HG02870 (cell line): Measurements from ENCODE around the gene CTH.
"Not testable (repeated sequence)": the region's sequence is repeated elsewhere in the genome, so short reads cannot be mapped to it uniquely, and the experiment has no call there.

Experiments used
- ATAC-seq: cut with Tn5 transposase; IDR thresholded peaks from one replicate; pipeline ENCODE4 v1.9.1; 2021; ENCODE audit warnings: mild to moderate bottlenecking, moderate library complexity; ENCODE audit not compliant: unreplicated experiment

CTH gene

GRCh38 chr1:70410604-70411359 lies at the start of gene CTH:
TSS of gene CTH (plus strand) at chr1:70411268. CDS start at chr1:70411416, 148 bp downstream.
- peak; percentile 90 for ATAC-seq

GRCh38 chr1:70361727-70362398 lies 49.2 kb upstream of the CTH start:
- ATAC-seq = no peak

DNA sequence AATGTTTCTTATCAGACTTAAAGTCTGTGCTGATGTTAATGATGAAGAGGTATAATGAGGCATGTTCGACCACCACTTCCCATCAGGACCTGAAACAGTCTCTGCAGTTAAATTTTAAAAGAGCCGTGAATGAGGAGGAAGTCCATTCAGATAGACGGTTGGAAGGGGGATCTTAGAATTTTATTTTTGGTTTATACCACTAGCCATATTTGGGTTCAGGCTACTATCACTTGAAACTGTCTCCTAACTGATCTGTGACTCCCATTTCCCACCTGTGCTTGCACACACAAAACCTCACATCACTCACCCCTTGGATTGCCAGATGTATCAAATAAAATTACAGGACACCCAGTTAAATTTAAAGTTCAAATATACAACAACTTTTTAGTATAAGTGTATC lies 46.6 kb upstream of the CTH start:
- no peak for ATAC-seq

DNA sequence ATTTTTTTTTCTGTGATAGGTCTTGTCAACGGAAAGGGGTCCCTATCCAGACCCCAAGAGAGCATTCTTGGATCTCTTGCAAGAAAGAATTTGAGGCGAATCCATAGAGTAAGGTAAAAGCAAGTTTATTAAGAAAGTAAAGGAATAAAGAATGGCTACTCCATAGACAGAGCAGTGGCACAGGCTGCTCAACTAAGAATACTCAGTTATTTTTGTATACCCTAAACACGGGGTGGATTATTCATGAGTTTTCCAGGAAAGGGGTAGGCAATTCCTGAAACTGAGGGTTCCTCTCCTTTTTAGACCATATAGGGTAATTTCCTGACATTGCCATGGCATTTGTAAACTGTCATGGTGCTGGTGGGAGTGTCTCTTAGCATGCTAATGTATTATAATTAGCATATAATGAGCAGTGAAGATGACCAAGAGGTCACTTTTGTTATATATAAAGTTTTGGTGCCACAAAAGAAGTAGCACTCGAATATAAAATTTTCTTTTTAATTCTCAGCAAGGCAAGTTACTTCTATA lies 44.6 kb upstream of the CTH start:
- not testable (repeated sequence) for ATAC-seq

- not testable (repeated sequence) for ATAC-seq
These were observed 44.1 kb upstream of the CTH start for GRCh38 chr1:70366997-70367396.

DNA sequence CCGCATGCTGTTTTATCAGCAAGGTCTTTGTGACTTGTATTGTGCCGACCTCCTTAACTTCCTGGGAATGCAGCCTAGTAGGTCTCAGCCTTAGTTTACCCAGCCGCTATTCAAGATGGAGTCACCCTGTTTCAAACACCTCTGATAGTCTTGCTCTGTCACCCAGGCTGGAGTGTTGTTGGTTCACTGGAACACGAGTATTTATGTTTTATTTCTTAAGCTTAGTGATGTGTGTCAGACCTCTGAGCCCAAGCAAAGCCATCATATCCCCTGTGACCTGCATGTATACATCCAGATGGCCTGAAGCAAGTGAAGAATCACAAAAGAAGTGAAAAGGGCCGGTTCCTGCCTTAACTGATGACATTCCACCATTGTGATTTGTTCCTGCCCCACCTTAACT lies 43.7 kb upstream of the CTH start:
- ATAC-seq = not testable (repeated sequence)

DNA sequence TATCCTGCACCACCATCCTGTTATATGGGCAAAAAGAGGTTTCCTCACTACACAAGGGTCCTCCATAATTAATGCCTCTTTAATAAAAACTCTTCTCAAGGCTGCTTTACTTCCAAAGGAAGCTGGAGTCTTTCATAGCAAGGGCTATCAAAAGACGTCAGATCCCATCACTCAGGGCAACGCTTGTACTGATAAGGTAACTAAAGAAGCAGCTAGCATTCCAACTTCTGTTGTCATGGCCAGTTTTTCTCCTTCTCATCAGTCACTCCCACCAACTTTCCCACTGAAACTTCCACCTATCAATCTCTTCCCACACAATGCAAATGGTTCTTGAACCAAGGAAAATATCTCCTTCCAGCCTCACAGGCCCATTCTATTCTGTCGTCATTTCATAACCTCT lies 39.5 kb upstream of the CTH start:
- ATAC-seq = not testable (repeated sequence)

GRCh38 chr1:70372426-70372825 lies 38.6 kb upstream of the CTH start:
- ATAC-seq = no peak

DNA sequence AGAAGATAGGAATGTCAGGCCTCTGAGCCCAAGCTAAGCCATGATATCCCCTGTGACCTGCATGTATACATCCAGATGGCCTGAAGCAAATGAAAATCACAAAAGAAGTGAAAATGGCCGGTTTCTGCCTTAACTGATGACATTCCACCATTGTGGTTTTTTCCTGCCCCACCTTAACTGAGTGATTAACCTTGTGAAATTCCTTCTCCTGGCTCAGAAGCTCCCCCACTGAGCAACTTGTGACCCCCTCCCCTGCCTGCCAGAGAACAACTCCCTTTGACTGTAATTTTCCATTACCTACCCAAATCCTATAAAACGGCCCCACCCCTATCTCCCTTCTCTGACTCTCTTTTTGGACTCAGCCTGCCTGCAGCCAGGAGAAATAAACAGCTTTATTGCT lies 37.5 kb upstream of the CTH start:
- ATAC-seq = not testable (repeated sequence)

GRCh38 chr1:70376196-70376595 lies 34.9 kb upstream of the CTH start:
- ATAC-seq = no peak

DNA sequence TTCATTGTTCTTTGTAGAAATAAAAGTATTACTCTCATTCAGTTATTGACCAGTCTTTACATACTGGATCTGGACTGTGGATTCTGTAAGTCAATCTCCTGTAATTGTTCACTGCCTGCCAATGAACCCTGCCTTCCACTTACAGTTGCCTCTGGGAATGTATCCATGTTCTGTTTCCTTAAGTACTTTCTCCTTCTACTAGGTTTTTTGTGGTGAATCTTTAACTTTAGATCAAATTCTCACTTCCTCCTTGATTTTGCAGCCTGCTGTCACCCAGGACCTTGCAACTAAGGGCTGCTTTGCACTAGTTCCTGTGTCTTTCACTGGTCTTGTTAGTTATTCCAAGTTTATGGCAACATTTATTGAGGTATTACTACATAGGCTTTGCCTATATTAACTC lies 28.4 kb upstream of the CTH start:
- peak; percentile 79 for ATAC-seq

DNA sequence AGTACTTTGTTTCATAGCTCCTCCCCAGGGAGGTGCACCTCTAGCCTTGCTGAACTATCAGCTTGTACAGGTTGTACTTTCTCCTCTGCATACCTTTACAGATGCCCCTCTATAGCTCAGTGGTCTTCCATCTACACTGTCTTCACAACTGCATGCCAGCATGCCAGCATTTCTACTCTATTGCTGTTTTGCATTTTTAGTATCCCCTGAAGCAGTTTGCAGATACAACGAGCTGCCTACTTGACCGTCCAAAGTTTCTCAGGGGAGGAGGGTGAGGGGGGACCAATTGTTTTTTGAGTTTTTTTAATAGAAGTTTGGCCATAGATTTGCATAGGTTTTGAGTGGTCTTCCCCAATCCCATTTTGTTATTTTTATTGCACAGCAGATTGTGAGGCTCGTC lies 27.6 kb upstream of the CTH start:
- ATAC-seq = no peak

- ATAC-seq = no peak
These were observed 26.5 kb upstream of the CTH start for GRCh38 chr1:70384542-70384941.

DNA sequence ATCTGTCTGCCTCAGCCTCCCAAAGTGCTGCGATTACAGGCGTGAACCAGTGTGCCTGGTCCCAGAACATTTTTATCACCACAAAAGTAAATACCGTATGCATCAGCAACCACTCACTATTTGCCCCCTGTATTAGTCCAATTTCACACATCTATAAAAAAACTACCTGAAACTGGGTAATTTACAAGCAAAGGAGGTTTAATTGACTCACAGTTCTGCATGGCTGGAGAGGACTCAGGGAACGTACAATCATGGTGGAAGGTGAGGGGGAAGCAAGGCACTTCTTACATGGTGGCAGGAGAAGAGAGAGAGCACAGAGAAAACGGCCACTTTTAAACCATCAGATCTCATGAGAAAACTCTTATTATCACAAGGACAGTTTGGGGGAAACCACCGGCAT lies 25.6 kb upstream of the CTH start:
- no peak for ATAC-seq

DNA sequence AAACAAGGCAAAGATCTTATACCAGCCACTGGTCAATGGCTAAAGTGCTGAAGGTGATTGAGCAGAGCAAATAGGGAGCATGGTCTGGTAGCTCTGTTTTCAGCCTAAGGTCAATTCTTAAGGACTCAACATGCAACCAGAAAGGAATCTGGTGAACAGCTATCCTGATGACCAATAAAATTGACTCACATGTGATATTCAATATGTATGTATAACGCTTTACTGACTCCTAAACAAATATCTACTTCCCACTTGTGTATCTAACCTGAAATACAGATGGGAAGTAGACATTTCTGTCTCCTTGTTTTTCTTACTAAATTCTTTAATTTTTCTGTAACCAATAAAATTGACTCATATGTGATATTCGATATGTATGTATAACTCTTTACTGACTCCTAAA lies 24.9 kb upstream of the CTH start:
- no peak for ATAC-seq

DNA sequence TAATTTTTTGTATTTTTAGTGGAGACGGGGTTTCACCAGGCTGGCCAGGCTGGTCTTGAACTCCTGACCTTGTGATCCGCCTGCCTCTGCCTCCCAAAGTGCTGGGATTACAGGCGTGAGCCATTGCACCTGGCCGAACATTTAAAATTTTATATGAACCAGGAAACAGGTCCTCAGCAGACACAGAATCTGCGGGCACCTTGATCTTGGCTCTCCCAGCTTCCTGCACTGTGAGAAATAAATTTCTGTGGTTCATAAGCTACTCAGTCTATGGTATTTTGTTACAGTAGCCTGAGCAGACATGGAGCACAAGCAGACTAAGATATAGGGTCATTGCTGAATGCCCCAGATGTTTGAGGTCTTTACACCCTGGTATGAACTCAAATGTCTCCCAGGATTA lies 23.6 kb upstream of the CTH start:
- ATAC-seq = no peak

GRCh38 chr1:70392626-70393025 lies 18.4 kb upstream of the CTH start:
- no peak for ATAC-seq

- no peak for ATAC-seq
These were observed 14.5 kb upstream of the CTH start for GRCh38 chr1:70396607-70397006.

DNA sequence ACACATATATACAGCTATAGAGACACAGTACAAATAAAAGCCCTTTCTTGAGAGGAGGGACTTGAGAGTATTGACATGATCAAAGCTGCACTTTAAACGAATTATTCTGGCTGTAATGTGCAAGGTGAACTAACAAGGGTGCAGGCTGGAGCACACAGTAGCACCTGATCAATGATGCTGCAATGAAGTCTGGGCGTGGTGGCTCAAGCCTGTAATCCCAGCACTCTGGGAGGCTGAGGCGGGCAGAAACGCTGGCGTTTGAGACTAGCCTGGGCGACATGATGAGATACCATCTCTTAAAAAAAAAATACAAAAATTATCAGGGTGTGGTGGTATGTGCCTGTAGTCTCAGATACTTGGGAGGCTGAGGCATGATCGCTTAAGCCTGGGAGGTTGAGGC lies 14.1 kb upstream of the CTH start:
- no peak for ATAC-seq

- ATAC-seq = no peak
These were observed 10.7 kb upstream of the CTH start for GRCh38 chr1:70400335-70400734.

DNA sequence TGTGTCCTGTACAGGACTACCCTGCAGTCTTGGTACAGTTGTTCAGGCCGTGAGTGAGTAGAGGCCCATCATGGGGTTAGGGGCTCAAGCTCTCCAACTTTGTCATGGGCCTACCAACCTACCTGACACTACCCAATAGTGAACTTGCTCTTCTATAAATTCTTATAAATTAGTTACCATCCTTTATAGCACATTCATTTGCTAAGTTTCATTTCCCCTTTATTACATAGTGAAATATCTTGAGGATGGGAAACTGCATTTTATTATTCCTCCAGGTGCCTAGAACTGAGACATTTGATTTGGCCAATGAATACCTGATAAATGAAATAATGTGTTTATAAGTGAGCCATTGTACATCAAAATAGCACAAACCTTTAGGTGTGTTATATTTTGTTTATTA lies 9.1 kb upstream of the CTH start:
- ATAC-seq = no peak

- no peak for ATAC-seq
These were observed 7.3 kb upstream of the CTH start for GRCh38 chr1:70403759-70404158.
